Panc1 (cell line): ENCODE data around the gene KCNK2. TPM values are rescaled to one million over a fixed set of nuclear protein-coding genes. Genes with fewer than 3 reads are reported as not detected.

Experiments used
- ATAC-seq: fragments of 200-7000 bp; cut with Tn5 transposase; 2 replicates; pipeline ENCODE4 v1.9.1; 2020; ENCODE audit warnings: mild to moderate bottlenecking, moderate library complexity
- BruUV-seq: library from RNA; stranded (reverse); fragments of 400-500 nt; replicated peaks from 2 replicates; lab custom pipeline; 2021; lab: Mats Ljungman, UMichigan
- CTCF ChIA-PET: fragments of 300-600 bp; sonication (Branson Sonifier 250); formaldehyde crosslinking; loops from one replicate; lab custom pipeline; 2022; ENCODE audit warnings: antibody characterized with exemption; lab: Charles Lee
- POLR2A ChIA-PET: fragments of 300-600 bp; sonication (Branson Sonifier 250); formaldehyde crosslinking; loops from one replicate; lab custom pipeline; 2022; ENCODE audit warnings: antibody characterized with exemption; lab: Charles Lee
- DNase-seq: peaks from one replicate; pipeline ENCODE4 v3.0.0-alpha.2; 2010; ENCODE audit warnings: low read depth, low spot score
- H3K27ac ChIP-seq: 2 replicates; pipeline ENCODE4 v1.5.1; 2011; ENCODE audit warnings: mild to moderate bottlenecking, low read length, inconsistent platforms
- H3K27me3 ChIP-seq: fragments of 200-500 bp; sonication (Bioruptor generic); 2 replicates; pipeline ENCODE4 v1.6.0; 2014; ENCODE audit warnings: low read length, inconsistent platforms; ENCODE audit not compliant: control insufficient read depth, insufficient read depth
- H3K36me3 ChIP-seq: fragments of 200-500 bp; sonication (Bioruptor generic); 2 replicates; pipeline ENCODE4 v1.5.1; 2014; ENCODE audit warnings: inconsistent platforms, mild to moderate bottlenecking, low read length, moderate library complexity; ENCODE audit not compliant: control insufficient read depth, insufficient read depth
- H3K4me1 ChIP-seq: 2 replicates; pipeline ENCODE4 v1.5.1; 2011; ENCODE audit warnings: inconsistent platforms, mild to moderate bottlenecking, low read length, moderate library complexity; ENCODE audit not compliant: control insufficient read depth, insufficient read depth
- H3K4me3 ChIP-seq, 2 experiments: 2 replicates each; pipeline ENCODE4 v1.5.1; 2011 to 2012; ENCODE audit warnings: low read depth in 2 of 2, low read length in 2 of 2, mild to moderate bottlenecking in 2 of 2, inconsistent platforms in 1 of 2, moderate library complexity in 1 of 2
- H3K9me3 ChIP-seq: fragments of 200-500 bp; sonication (Bioruptor generic); 2 replicates; pipeline ENCODE4 v1.5.1; 2014; ENCODE audit warnings: low read depth, mild to moderate bottlenecking, inconsistent platforms, low read length, moderate library complexity; ENCODE audit not compliant: control insufficient read depth, insufficient read depth
- POLR2AphosphoS5 ChIP-seq: IDR thresholded peaks from 2 replicates; pipeline ENCODE4 v1.6.1; 2012; ENCODE audit warnings: mild to moderate bottlenecking, low read depth, low read length, moderate library complexity
- SIN3A ChIP-seq: IDR thresholded peaks from 2 replicates; pipeline ENCODE4 v1.6.1; 2012; ENCODE audit warnings: low read depth, mild to moderate bottlenecking, low read length, moderate library complexity, borderline replicate concordance; ENCODE audit not compliant: insufficient read depth
- TCF7L2 ChIP-seq: IDR thresholded peaks from 2 replicates; pipeline ENCODE4 v1.6.1; 2011; ENCODE audit warnings: mild to moderate bottlenecking, low read depth, low read length, inconsistent platforms
- in situ Hi-C: cut with HindIII; loops from 2 replicates; pipeline ENCODE4 v1.10.0; 2016; ENCODE audit warnings: low sequenced_read_pairs, low pct_unique_long_range_greater_than_20kb
- intact Hi-C: fragments of 100-400 bp; cut with micrococcal nuclease; formaldehyde crosslinking; loops from one replicate; pipeline ENCODE4 v1.10.0; 2022; ENCODE audit not compliant: unreplicated experiment
- total RNA-seq: library from RNA; stranded (reverse); gene quantifications from one replicate; pipeline ENCODE4 v1.2.1, GENCODE V29; 2021; ENCODE audit not compliant: unreplicated experiment
- TF ChIP-seq, protein P1 (sequence below), 2 experiments: IDR thresholded peaks; 2 replicates each; pipeline ENCODE4 v1.6.1; 2011 to 2012; ENCODE audit warnings: low read depth in 2 of 2, control low read depth in 1 of 2, low read length in 1 of 2, mild to moderate bottlenecking in 1 of 2, moderate library complexity in 1 of 2; ENCODE audit not compliant: insufficient read depth in 1 of 2
- TF ChIP-seq, protein P2 (sequence below): fragments of 450-650 bp; IDR thresholded peaks from 2 replicates; pipeline ENCODE4 v1.5.1; 2017; ENCODE audit warnings: mild to moderate bottlenecking

KCNK2 gene
- total RNA-seq, 1 experiment from 2014 or later: 0.28 TPM

GRCh38 chr1:215094381-215094780 lies 11.8 kb downstream of the KCNK2 start:
- Histone ChIP-seq H3K27ac (no peak overlapping the region), H3K4me1 (no peaks in the 10 kb centered on the region), H3K4me3 (no peak overlapping the region), H3K9me3 (no peaks in the 10 kb centered on the region), H3K36me3 (no peaks in the 10 kb centered on the region), H3K27me3 (peaks cover 6% of the 10 kb centered on the region)
- ChIA-PET CTCF (no interaction called here), POLR2A (no interaction called here)
- ATAC-seq (no peak), DNase-seq (no peak)
- in situ Hi-C loops (no loop called here), intact Hi-C loops (no loop called here)
- no TSS peak for BruUV-seq
- no peak for TF ChIP-seq TCF7L2
- no peak for TF ChIP-seq POLR2AphosphoS5
- TF ChIP-seq, protein P1, sequence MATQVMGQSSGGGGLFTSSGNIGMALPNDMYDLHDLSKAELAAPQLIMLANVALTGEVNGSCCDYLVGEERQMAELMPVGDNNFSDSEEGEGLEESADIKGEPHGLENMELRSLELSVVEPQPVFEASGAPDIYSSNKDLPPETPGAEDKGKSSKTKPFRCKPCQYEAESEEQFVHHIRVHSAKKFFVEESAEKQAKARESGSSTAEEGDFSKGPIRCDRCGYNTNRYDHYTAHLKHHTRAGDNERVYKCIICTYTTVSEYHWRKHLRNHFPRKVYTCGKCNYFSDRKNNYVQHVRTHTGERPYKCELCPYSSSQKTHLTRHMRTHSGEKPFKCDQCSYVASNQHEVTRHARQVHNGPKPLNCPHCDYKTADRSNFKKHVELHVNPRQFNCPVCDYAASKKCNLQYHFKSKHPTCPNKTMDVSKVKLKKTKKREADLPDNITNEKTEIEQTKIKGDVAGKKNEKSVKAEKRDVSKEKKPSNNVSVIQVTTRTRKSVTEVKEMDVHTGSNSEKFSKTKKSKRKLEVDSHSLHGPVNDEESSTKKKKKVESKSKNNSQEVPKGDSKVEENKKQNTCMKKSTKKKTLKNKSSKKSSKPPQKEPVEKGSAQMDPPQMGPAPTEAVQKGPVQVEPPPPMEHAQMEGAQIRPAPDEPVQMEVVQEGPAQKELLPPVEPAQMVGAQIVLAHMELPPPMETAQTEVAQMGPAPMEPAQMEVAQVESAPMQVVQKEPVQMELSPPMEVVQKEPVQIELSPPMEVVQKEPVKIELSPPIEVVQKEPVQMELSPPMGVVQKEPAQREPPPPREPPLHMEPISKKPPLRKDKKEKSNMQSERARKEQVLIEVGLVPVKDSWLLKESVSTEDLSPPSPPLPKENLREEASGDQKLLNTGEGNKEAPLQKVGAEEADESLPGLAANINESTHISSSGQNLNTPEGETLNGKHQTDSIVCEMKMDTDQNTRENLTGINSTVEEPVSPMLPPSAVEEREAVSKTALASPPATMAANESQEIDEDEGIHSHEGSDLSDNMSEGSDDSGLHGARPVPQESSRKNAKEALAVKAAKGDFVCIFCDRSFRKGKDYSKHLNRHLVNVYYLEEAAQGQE (IDR thresholded peaks at IDR 0.05; ENCODE audit: insufficient read depth in 1 of 2, low read depth in 2 of 2, low read length in 1 of 2): no peak
- TF ChIP-seq, protein P2, sequence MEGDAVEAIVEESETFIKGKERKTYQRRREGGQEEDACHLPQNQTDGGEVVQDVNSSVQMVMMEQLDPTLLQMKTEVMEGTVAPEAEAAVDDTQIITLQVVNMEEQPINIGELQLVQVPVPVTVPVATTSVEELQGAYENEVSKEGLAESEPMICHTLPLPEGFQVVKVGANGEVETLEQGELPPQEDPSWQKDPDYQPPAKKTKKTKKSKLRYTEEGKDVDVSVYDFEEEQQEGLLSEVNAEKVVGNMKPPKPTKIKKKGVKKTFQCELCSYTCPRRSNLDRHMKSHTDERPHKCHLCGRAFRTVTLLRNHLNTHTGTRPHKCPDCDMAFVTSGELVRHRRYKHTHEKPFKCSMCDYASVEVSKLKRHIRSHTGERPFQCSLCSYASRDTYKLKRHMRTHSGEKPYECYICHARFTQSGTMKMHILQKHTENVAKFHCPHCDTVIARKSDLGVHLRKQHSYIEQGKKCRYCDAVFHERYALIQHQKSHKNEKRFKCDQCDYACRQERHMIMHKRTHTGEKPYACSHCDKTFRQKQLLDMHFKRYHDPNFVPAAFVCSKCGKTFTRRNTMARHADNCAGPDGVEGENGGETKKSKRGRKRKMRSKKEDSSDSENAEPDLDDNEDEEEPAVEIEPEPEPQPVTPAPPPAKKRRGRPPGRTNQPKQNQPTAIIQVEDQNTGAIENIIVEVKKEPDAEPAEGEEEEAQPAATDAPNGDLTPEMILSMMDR: no peak
- no peak for TF ChIP-seq SIN3A

GRCh38 chr1:215095524-215095923 lies 13.0 kb downstream of the KCNK2 start:
- CTCF ChIA-PET: no interaction called here
- POLR2A ChIA-PET: no interaction called here
- no peak for ATAC-seq
- TF ChIP-seq SIN3A: no peak
- no TSS peak for BruUV-seq
- Histone ChIP-seq H3K27ac (no peak overlapping the region), H3K4me1 (no peaks in the 10 kb centered on the region), H3K4me3 (no peak overlapping the region), H3K9me3 (no peaks in the 10 kb centered on the region), H3K36me3 (no peaks in the 10 kb centered on the region), H3K27me3 (peaks cover 6% of the 10 kb centered on the region)
- in situ Hi-C loops: no loop called here
- intact Hi-C loops: no loop called here
- no peak for DNase-seq

DNA sequence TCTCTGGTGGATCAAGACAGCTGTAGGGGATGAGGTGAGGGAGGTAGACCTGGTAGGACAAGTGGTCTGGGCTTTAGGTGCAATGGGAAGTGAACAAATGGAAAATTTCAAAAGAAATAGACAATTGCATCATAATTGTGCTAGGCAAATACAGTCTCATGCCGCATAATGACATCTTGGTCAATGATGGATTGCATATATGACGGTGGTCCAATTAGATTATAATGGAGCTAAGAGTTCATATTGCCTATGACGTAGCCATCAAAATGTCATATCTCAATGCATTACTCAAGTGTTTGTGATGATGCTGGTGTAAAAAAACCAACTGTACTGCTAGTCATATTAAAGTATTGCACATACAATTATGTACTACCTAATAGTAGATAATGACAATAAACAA lies 19.0 kb downstream of the KCNK2 start:
- no peaks in the 10 kb centered on the region for H3K27me3 ChIP-seq
- no peak for ATAC-seq
- TF ChIP-seq, protein P2: no peak
- TF ChIP-seq SIN3A (no peak), POLR2AphosphoS5 (no peak), TCF7L2 (no peak)
- TF ChIP-seq, protein P1 (IDR thresholded peaks at IDR 0.05; ENCODE audit: insufficient read depth in 1 of 2, low read depth in 2 of 2, low read length in 1 of 2): no peak

More for the DNA sequence above, 19.0 kb downstream of the KCNK2 start:
- no TSS peak for BruUV-seq
- intact Hi-C loops (no loop called here), in situ Hi-C loops (no loop called here)
- Histone ChIP-seq H3K27ac (no peak overlapping the region), H3K4me3 (no peak overlapping the region), H3K36me3 (no peaks in the 10 kb centered on the region), H3K9me3 (no peaks in the 10 kb centered on the region), H3K4me1 (no peaks in the 10 kb centered on the region)
- no peak for DNase-seq
- POLR2A ChIA-PET: no interaction called here
- CTCF ChIA-PET: no interaction called here
